Activated T-cell treated with anti-CD3 and anti-CD28 coated beads for 24 hours (primary cell): ENCODE measurements around the gene TJP3.

Source experiments
- DNase-seq: peaks from one replicate; pipeline ENCODE4 v3.0.0-alpha.2; 2020; ENCODE audit warnings: low read depth

Gene TJP3

GRCh38 chr19:3768748-3769099, 60.5 kb downstream of the TJP3 start:
- DNase-seq = no peak

- no peak for DNase-seq
Measured at GRCh38 chr19:3769494-3769893, 61.3 kb downstream of the TJP3 start.

- no peak for DNase-seq
Measured at GRCh38 chr19:3770136-3770999, 62.2 kb downstream of the TJP3 start.

GRCh38 chr19:3771000-3771905, 63.1 kb downstream of the TJP3 start:
- no peak for DNase-seq

GRCh38 chr19:3771906-3772455, 63.8 kb downstream of the TJP3 start, which contains the start of gene RAX2:
Gene RAX2 (minus strand): TSS chr19:3772228. CDS start chr19:3771742, 486 bp downstream.
- DNase-seq = no peak

- DNase-seq = no peak
Measured at GRCh38 chr19:3773814-3774515, 65.8 kb downstream of the TJP3 start.

- no peak for DNase-seq
Measured at GRCh38 chr19:3774621-3775373, 66.6 kb downstream of the TJP3 start.

- DNase-seq = no peak
Measured at GRCh38 chr19:3775374-3775711, 67.2 kb downstream of the TJP3 start.

GRCh38 chr19:3775831-3776230, 67.6 kb downstream of the TJP3 start:
- DNase-seq = no peak

- DNase-seq = no peak
Measured at GRCh38 chr19:3776479-3777040, 68.4 kb downstream of the TJP3 start.

GRCh38 chr19:3778104-3778867, 70.1 kb downstream of the TJP3 start:
- DNase-seq = no peak

GRCh38 chr19:3778899-3779723, 70.9 kb downstream of the TJP3 start:
- DNase-seq = no peak

GRCh38 chr19:3780786-3781304, 72.7 kb downstream of the TJP3 start:
- DNase-seq = no peak

- DNase-seq = no peak
Measured at GRCh38 chr19:3781603-3782002, 73.4 kb downstream of the TJP3 start.

GRCh38 chr19:3782330-3782729, 74.1 kb downstream of the TJP3 start:
- DNase-seq = no peak

- DNase-seq = no peak
Measured at GRCh38 chr19:3782903-3783302, 74.7 kb downstream of the TJP3 start.

GRCh38 chr19:3783660-3784584, 75.7 kb downstream of the TJP3 start:
- peak; percentile 27 for DNase-seq
